Endothelial cell (in vitro differentiated cells): Measurements from ENCODE around the gene INCENP. TPM values are rescaled to one million over a fixed set of nuclear protein-coding genes. Genes with fewer than 3 reads are reported as not detected.

Source experiments
- DNase-seq: peaks from one replicate; pipeline ENCODE4 v3.0.0; 2021; ENCODE audit warnings: low spot score
- H3K27ac Mint-ChIP-seq: one replicate; pipeline ENCODE4 v1.8.0; 2021; ENCODE audit warnings: mixed read lengths, inconsistent platforms; ENCODE audit not compliant: unreplicated experiment
- H3K27me3 Mint-ChIP-seq: one replicate; pipeline ENCODE4 v1.8.0; 2021; ENCODE audit warnings: mild to moderate bottlenecking, moderate library complexity, mixed read lengths, inconsistent platforms; ENCODE audit not compliant: unreplicated experiment
- H3K36me3 Mint-ChIP-seq: one replicate; pipeline ENCODE4 v1.8.0; 2021; ENCODE audit warnings: mild to moderate bottlenecking, low read depth, mixed read lengths, inconsistent platforms; ENCODE audit not compliant: unreplicated experiment
- H3K4me1 Mint-ChIP-seq: one replicate; pipeline ENCODE4 v1.8.0; 2021; ENCODE audit warnings: mild to moderate bottlenecking, mixed read lengths, inconsistent platforms; ENCODE audit not compliant: unreplicated experiment
- H3K4me3 Mint-ChIP-seq: one replicate; pipeline ENCODE4 v1.8.0; 2021; ENCODE audit warnings: mild to moderate bottlenecking, mixed read lengths, inconsistent platforms; ENCODE audit not compliant: unreplicated experiment
- H3K9me3 Mint-ChIP-seq: one replicate; pipeline ENCODE4 v1.8.0; 2021; ENCODE audit warnings: mixed read lengths, inconsistent platforms; ENCODE audit not compliant: unreplicated experiment
- CTCF ChIP-seq: fragments of 200-600 bp; sonication (generic); IDR thresholded peaks from one replicate; pipeline ENCODE4 v1.5.0; 2021; ENCODE audit warnings: antibody characterized with exemption; ENCODE audit not compliant: unreplicated experiment
- total RNA-seq: library from RNA; stranded (reverse); fragmentation: NEBNext Ultra II Directional; extraction: Animal tissue kit (Norgen Biotek cat#: 25700); gene quantifications from one replicate; pipeline ENCODE4 v1.2.1, GENCODE V29; 2021; ENCODE audit not compliant: unreplicated experiment

The INCENP gene
- total RNA-seq, 1 donor from 2014 or later: 26.0 TPM

DNA sequence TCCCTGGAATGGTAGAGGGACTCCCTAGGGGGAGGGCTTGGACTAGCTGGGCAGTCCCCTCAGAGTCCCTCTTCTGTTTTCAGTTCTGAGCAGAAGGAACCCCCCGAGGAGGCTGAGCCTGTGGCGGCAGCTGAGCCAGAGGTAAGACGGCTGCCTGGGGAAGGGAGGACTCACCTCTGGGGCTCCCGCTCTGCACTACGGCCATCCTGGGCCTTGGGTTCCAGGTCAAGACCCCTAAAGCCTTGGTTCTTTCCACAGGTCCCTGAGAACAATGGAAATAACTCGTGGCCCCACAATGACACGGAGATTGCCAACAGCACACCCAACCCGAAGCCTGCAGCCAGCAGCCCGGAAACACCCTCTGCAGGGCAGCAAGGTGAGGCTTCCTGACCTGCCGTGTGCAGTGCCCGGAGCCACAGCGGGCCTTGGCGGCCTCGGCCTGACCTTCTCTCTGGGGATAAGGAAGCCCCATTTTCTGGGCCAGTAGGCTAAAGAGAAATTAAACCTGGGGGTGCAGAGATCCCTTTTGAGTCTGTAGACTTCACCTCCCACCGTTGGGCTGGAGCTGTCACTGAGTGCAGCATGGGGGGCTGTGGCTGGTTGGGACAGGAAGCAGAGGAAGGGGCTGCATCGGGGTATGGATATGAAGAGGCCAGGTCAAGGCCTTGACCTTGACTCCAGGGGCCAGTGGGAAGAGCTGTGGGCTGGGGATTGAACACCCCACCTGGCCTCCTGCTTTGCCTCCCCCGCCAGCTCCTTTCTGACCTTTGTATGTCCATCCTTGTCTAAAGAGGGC lies 15.0 kb downstream of the INCENP start:
- DNase-seq: no peak
- no peaks in the 10 kb centered on the region for H3K9me3 Mint-ChIP-seq

DNA sequence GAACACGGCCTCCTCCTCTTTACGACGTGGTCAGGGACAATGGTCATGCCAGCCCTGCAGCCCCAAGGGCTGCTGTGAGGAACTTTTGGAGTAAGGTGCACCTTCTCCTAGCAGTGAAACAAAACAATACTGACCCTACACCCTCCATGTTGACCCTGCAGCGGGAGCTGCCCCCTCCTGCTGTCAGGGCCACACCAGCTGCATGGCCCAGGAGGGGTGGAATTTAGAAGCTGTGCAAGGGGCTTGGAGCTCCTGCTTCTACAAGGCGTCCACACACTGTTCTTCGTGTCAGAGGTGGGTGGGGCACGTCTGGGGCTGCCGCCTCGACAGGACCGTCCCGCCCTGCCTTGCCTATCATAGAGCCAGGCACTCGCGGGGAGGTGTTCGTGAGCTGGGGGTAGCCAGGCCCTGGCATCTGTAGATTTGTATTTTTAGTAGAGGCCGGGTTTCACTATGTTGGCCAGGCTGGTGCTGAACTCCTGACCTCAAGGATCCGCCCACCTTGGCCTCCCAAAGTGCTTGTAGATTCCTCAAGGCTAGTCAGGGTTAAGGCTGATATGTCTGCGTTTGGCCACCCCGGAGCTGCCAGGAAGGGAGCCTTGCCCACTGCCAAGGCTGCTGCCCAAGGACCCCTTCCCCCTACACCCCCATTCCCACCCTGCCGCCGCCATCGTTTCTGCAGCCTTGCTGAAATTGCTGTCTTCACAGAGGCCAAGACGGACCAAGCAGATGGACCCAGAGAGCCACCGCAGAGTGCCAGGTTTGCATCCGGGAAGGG lies 15.9 kb downstream of the INCENP start:
- Mint-ChIP-seq H3K27ac (no peak overlapping the region), H3K4me1 (no peaks in the 10 kb centered on the region), H3K36me3 (no peaks in the 10 kb centered on the region), H3K4me3 (no peak overlapping the region), H3K9me3 (no peaks in the 10 kb centered on the region), H3K27me3 (peaks cover 4% of the 10 kb centered on the region)
- no peak for DNase-seq
- TF ChIP-seq CTCF: no peak

More for the DNA sequence above, 15.0 kb downstream of the INCENP start:
- no peaks in the 10 kb centered on the region for H3K4me1 Mint-ChIP-seq
- peak overlapping the region; percentile 52 for H3K27ac Mint-ChIP-seq
- H3K4me3 Mint-ChIP-seq: no peak overlapping the region
- H3K36me3 Mint-ChIP-seq: no peaks in the 10 kb centered on the region
- TF ChIP-seq CTCF: no peak
- peaks cover 4% of the 10 kb centered on the region for H3K27me3 Mint-ChIP-seq

DNA sequence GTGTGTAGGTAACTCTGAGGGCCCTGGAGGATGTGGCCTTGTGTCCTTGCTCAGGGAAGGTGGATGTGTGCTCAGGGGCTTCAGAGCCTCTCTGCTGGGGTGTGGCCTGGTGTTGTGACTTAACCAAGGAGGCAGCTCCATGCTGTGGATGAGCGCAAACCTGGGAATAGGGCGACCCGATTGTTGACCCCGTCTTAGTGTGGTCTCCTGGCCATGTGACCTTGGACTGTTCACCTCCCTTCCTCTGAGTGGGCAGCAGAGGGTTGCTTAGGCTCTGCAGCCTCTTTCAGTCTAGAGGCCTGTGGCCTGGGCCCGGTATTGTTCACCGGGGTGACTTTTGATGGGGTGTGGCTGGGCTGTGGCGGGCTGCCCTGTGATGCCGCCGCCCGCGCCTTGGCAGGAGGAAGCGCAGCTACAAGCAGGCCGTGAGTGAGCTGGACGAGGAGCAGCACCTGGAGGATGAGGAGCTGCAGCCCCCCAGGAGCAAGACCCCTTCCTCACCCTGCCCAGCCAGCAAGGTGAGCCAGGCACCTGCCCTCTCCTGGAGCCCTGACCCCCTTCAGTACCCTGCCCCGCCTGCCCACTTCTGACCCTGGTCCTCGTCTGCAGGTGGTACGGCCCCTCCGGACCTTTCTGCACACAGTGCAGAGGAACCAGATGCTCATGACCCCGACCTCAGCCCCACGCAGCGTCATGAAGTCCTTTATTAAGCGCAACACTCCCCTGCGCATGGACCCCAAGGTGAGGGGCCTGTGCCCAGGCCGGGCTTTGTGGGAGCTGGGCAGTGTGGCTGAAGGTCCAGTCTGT lies 16.7 kb downstream of the INCENP start:
- peaks cover 5% of the 10 kb centered on the region for H3K27me3 Mint-ChIP-seq
- no peak overlapping the region for H3K27ac Mint-ChIP-seq
- H3K4me1 Mint-ChIP-seq: no peaks in the 10 kb centered on the region
- H3K4me3 Mint-ChIP-seq: no peak overlapping the region
- no peak for DNase-seq
- no peak for TF ChIP-seq CTCF
- H3K9me3 Mint-ChIP-seq: no peaks in the 10 kb centered on the region
- H3K36me3 Mint-ChIP-seq: no peaks in the 10 kb centered on the region

DNA sequence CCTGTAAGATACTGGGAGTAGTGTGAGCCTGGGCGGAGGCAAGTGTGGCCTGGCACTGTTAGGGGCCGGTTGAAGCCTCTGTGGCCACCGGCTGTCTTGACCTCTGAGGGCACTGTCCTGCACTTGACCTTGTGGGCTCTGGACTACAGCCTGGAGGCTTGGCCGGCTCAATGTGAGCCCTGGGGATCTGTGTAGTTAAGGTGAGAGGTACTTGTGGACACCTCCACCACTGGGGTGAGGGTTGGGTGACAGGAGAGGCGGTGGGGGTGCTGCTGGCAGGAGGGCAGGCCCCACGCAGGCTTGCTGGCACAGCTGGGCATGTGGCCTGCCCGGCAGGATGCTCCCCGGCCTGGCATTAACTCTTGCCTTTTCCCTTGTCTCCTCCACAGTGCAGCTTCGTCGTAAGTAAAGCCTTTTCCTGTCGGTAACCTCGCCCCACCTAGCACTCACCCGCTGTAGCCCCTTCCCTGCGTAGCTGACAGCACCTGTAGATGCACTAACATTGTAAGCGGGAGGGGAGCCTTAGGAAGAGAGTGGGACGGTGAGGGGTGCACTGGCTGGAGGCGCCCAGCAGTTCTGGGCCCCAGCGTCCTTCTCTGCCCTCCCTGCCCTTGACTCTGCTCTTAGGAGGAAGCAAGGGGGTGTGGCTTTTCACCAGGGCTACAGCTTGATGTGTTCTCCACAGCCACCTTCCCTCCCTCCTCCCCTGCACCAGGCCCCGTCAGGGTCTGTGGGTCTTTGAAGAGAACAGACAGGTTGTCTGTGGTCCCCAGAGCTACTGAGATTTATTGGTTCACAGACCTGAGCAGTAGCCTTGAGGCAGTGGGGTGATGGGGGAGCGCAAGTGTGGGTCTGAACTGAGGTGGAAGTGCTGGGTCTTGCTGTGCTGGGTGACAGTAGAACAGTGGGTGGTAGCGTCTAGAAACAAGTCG lies 17.6 kb downstream of the INCENP start:
- no peak for DNase-seq
- Mint-ChIP-seq H3K4me3 (no peak overlapping the region), H3K9me3 (no peaks in the 10 kb centered on the region), H3K36me3 (peaks cover 6% of the 10 kb centered on the region), H3K27ac (no peak overlapping the region), H3K4me1 (no peaks in the 10 kb centered on the region), H3K27me3 (peaks cover 1% of the 10 kb centered on the region)
- no peak for TF ChIP-seq CTCF
